Measurements from ENCODE around the gene HOXB13.

DNA sequence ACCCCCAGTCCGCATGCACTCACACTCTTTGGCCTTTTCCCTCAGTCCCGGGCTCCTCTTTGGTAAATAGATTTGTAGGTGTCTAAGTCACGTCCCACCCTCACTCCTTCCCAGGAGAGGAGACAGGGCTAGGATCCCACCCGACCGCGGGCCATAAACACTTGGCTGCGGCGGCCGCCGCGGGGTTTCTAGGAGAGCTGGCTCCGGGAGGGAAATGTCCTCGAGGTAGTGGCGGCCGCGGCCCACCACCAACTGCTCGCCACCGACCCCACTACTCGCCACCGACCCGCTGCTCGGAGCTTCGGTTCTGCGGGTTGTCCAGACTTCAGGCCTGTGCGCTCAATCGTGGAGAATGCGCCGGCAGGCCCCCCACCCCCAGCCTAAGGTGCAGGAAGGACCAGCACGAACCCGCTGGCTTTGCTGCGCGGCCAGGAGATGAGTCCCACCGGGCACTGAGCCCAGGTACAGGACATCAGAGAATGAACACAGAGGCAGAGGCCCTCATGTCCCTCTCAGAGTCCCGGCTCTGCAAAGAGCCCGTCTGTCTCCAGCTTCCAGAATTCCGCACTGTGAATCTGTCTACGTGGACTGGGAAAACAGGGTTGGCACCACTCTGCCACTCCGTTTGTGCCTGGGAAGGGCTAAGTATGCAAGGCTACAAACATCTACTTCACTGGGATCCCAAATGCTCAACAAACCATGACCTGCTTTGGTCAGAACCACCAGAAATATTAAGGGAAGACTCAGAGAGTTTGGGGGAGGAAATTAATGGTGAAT is 3.1 kb downstream of the HOXB13 start:
- TF ChIP-seq CTCF (IDR thresholded peaks at IDR 0.05; ENCODE audit: insufficient read depth, low read length, poor library complexity, severe bottlenecking) (no peak), EZH2phosphoT487 (conservative IDR thresholded peaks at IDR 0.05; ENCODE audit: low read length) (no peak)

Measured in SU-DHL-6 (cell line).